Panc1 (cell line): Measurements from ENCODE around the gene PNLDC1. TPM values are rescaled to one million over a fixed set of nuclear protein-coding genes. Genes with fewer than 3 reads are reported as not detected.

Experiments used
- ATAC-seq: fragments of 200-7000 bp; cut with Tn5 transposase; 2 replicates; pipeline ENCODE4 v1.9.1; 2020; ENCODE audit warnings: mild to moderate bottlenecking, moderate library complexity
- BruUV-seq: library from RNA; stranded (reverse); fragments of 400-500 nt; replicated peaks from 2 replicates; lab custom pipeline; 2021; lab: Mats Ljungman, UMichigan
- CTCF ChIA-PET: fragments of 300-600 bp; sonication (Branson Sonifier 250); formaldehyde crosslinking; loops from one replicate; lab custom pipeline; 2022; ENCODE audit warnings: antibody characterized with exemption; lab: Charles Lee
- POLR2A ChIA-PET: fragments of 300-600 bp; sonication (Branson Sonifier 250); formaldehyde crosslinking; loops from one replicate; lab custom pipeline; 2022; ENCODE audit warnings: antibody characterized with exemption; lab: Charles Lee
- DNase-seq: peaks from one replicate; pipeline ENCODE4 v3.0.0-alpha.2; 2010; ENCODE audit warnings: low read depth, low spot score
- H3K27ac ChIP-seq: 2 replicates; pipeline ENCODE4 v1.5.1; 2011; ENCODE audit warnings: mild to moderate bottlenecking, low read length, inconsistent platforms
- H3K27me3 ChIP-seq: fragments of 200-500 bp; sonication (Bioruptor generic); 2 replicates; pipeline ENCODE4 v1.6.0; 2014; ENCODE audit warnings: low read length, inconsistent platforms; ENCODE audit not compliant: control insufficient read depth, insufficient read depth
- H3K36me3 ChIP-seq: fragments of 200-500 bp; sonication (Bioruptor generic); 2 replicates; pipeline ENCODE4 v1.5.1; 2014; ENCODE audit warnings: inconsistent platforms, mild to moderate bottlenecking, low read length, moderate library complexity; ENCODE audit not compliant: control insufficient read depth, insufficient read depth
- H3K4me1 ChIP-seq: 2 replicates; pipeline ENCODE4 v1.5.1; 2011; ENCODE audit warnings: inconsistent platforms, mild to moderate bottlenecking, low read length, moderate library complexity; ENCODE audit not compliant: control insufficient read depth, insufficient read depth
- H3K4me3 ChIP-seq, 2 experiments: 2 replicates each; pipeline ENCODE4 v1.5.1; 2011 to 2012; ENCODE audit warnings: low read depth in 2 of 2, low read length in 2 of 2, mild to moderate bottlenecking in 2 of 2, inconsistent platforms in 1 of 2, moderate library complexity in 1 of 2
- H3K9me3 ChIP-seq: fragments of 200-500 bp; sonication (Bioruptor generic); 2 replicates; pipeline ENCODE4 v1.5.1; 2014; ENCODE audit warnings: low read depth, mild to moderate bottlenecking, inconsistent platforms, low read length, moderate library complexity; ENCODE audit not compliant: control insufficient read depth, insufficient read depth
- POLR2AphosphoS5 ChIP-seq: IDR thresholded peaks from 2 replicates; pipeline ENCODE4 v1.6.1; 2012; ENCODE audit warnings: mild to moderate bottlenecking, low read depth, low read length, moderate library complexity
- SIN3A ChIP-seq: IDR thresholded peaks from 2 replicates; pipeline ENCODE4 v1.6.1; 2012; ENCODE audit warnings: low read depth, mild to moderate bottlenecking, low read length, moderate library complexity, borderline replicate concordance; ENCODE audit not compliant: insufficient read depth
- TCF7L2 ChIP-seq: IDR thresholded peaks from 2 replicates; pipeline ENCODE4 v1.6.1; 2011; ENCODE audit warnings: mild to moderate bottlenecking, low read depth, low read length, inconsistent platforms
- in situ Hi-C: cut with HindIII; loops from 2 replicates; pipeline ENCODE4 v1.10.0; 2016; ENCODE audit warnings: low sequenced_read_pairs, low pct_unique_long_range_greater_than_20kb
- intact Hi-C: fragments of 100-400 bp; cut with micrococcal nuclease; formaldehyde crosslinking; loops from one replicate; pipeline ENCODE4 v1.10.0; 2022; ENCODE audit not compliant: unreplicated experiment
- total RNA-seq: library from RNA; stranded (reverse); gene quantifications from one replicate; pipeline ENCODE4 v1.2.1, GENCODE V29; 2021; ENCODE audit not compliant: unreplicated experiment
- TF ChIP-seq, protein P1 (sequence below), 2 experiments: IDR thresholded peaks; 2 replicates each; pipeline ENCODE4 v1.6.1; 2011 to 2012; ENCODE audit warnings: low read depth in 2 of 2, control low read depth in 1 of 2, low read length in 1 of 2, mild to moderate bottlenecking in 1 of 2, moderate library complexity in 1 of 2; ENCODE audit not compliant: insufficient read depth in 1 of 2
- TF ChIP-seq, protein P2 (sequence below): fragments of 450-650 bp; IDR thresholded peaks from 2 replicates; pipeline ENCODE4 v1.5.1; 2017; ENCODE audit warnings: mild to moderate bottlenecking

Gene PNLDC1
- total RNA-seq, 1 experiment from 2014 or later, result not detected

- Histone ChIP-seq H3K4me1 (peaks cover 28% of the 10 kb centered on the region; the same call in 1 of the 2 replicates), H3K4me3 (peak overlapping the region; percentile 98 to 99), H3K36me3 (peaks cover 55% of the 10 kb centered on the region), H3K9me3 (no peaks in the 10 kb centered on the region), H3K27me3 (no peaks in the 10 kb centered on the region), H3K27ac (peak overlapping the region; percentile 87)
- TF ChIP-seq, protein P1, sequence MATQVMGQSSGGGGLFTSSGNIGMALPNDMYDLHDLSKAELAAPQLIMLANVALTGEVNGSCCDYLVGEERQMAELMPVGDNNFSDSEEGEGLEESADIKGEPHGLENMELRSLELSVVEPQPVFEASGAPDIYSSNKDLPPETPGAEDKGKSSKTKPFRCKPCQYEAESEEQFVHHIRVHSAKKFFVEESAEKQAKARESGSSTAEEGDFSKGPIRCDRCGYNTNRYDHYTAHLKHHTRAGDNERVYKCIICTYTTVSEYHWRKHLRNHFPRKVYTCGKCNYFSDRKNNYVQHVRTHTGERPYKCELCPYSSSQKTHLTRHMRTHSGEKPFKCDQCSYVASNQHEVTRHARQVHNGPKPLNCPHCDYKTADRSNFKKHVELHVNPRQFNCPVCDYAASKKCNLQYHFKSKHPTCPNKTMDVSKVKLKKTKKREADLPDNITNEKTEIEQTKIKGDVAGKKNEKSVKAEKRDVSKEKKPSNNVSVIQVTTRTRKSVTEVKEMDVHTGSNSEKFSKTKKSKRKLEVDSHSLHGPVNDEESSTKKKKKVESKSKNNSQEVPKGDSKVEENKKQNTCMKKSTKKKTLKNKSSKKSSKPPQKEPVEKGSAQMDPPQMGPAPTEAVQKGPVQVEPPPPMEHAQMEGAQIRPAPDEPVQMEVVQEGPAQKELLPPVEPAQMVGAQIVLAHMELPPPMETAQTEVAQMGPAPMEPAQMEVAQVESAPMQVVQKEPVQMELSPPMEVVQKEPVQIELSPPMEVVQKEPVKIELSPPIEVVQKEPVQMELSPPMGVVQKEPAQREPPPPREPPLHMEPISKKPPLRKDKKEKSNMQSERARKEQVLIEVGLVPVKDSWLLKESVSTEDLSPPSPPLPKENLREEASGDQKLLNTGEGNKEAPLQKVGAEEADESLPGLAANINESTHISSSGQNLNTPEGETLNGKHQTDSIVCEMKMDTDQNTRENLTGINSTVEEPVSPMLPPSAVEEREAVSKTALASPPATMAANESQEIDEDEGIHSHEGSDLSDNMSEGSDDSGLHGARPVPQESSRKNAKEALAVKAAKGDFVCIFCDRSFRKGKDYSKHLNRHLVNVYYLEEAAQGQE (IDR thresholded peaks at IDR 0.05; ENCODE audit: insufficient read depth in 1 of 2, low read depth in 2 of 2, low read length in 1 of 2), result no peak
- TF ChIP-seq SIN3A, result no peak
- TF ChIP-seq POLR2AphosphoS5, result no peak
- TF ChIP-seq TCF7L2, result no peak
- TF ChIP-seq, protein P2, sequence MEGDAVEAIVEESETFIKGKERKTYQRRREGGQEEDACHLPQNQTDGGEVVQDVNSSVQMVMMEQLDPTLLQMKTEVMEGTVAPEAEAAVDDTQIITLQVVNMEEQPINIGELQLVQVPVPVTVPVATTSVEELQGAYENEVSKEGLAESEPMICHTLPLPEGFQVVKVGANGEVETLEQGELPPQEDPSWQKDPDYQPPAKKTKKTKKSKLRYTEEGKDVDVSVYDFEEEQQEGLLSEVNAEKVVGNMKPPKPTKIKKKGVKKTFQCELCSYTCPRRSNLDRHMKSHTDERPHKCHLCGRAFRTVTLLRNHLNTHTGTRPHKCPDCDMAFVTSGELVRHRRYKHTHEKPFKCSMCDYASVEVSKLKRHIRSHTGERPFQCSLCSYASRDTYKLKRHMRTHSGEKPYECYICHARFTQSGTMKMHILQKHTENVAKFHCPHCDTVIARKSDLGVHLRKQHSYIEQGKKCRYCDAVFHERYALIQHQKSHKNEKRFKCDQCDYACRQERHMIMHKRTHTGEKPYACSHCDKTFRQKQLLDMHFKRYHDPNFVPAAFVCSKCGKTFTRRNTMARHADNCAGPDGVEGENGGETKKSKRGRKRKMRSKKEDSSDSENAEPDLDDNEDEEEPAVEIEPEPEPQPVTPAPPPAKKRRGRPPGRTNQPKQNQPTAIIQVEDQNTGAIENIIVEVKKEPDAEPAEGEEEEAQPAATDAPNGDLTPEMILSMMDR, result no peak
- ChIA-PET POLR2A (interaction anchor here (0.6 kb wide), 1 partner anchor 18 kb away, joined by 3 read pairs; no protein-coding TSS in a partner anchor), CTCF (no interaction called here)
- no TSS peak for BruUV-seq
- no peak for DNase-seq
- in situ Hi-C loops, result no loop called here
- no peak for ATAC-seq
- intact Hi-C loops, result loop anchor here (5.0 kb wide), 1 partner anchor 96 kb away; the partner anchor contains the start of gene SOD2
Measured at GRCh38 chr6:159788276-159788675, 11.8 kb upstream of the PNLDC1 start.

GRCh38 chr6:159788753-159789376 lies 11.2 kb upstream of the PNLDC1 start:
- DNase-seq, result no peak
- CTCF ChIA-PET, result no interaction called here
- TF ChIP-seq POLR2AphosphoS5, result no peak
- TF ChIP-seq, protein P2, result no peak
- TF ChIP-seq, protein P1 (IDR thresholded peaks at IDR 0.05; ENCODE audit: insufficient read depth in 1 of 2, low read depth in 2 of 2, low read length in 1 of 2), result no peak
- no peak for TF ChIP-seq TCF7L2
- peak; percentile 60; the same call in 1 of the 2 replicates for TF ChIP-seq SIN3A
- POLR2A ChIA-PET, result interaction anchor here (0.6 to 0.7 kb wide), 2 partner anchors 19 to 26 kb away, joined by 3 to 6 read pairs; no protein-coding TSS in a partner anchor
- peaks cover 28% of the 10 kb centered on the region; the same call in 1 of the 2 replicates for H3K4me1 ChIP-seq
- peak overlapping the region; percentile 98 to 99 for H3K4me3 ChIP-seq
- H3K27me3 ChIP-seq, result no peaks in the 10 kb centered on the region
- intact Hi-C loops, result loop anchor here (5.0 kb wide), 1 partner anchor 97 kb away; the partner anchor contains the start of gene SOD2
- H3K36me3 ChIP-seq, result peaks cover 54% of the 10 kb centered on the region
- BruUV-seq, result no TSS peak
- H3K27ac ChIP-seq, result peak overlapping the region; percentile 87
- H3K9me3 ChIP-seq, result no peaks in the 10 kb centered on the region
- in situ Hi-C loops, result no loop called here
- no peak; the same call in 1 of the 2 replicates for ATAC-seq
